GM20431 (cell line): ENCODE measurements around the gene CD79B.
"Not testable (repeated sequence)": the region's sequence is repeated elsewhere in the genome, so short reads cannot be mapped to it uniquely, and the experiment has no call there.

Source experiments
- in situ Hi-C: fragments of 300-500 bp; cut with MseI, MboI; formaldehyde crosslinking; loops from one replicate; pipeline ENCODE4 v1.15.0; 2020; ENCODE audit warnings: low sequenced_read_pairs; ENCODE audit not compliant: unreplicated experiment

The CD79B gene

GRCh38 chr17:63916566-63917185 lies 15.5 kb downstream of the CD79B start:
- in situ Hi-C loops = loop anchor here (25.0 kb wide), 1 partner anchor 346 kb away; the partner anchor contains the start of gene TEX2

DNA sequence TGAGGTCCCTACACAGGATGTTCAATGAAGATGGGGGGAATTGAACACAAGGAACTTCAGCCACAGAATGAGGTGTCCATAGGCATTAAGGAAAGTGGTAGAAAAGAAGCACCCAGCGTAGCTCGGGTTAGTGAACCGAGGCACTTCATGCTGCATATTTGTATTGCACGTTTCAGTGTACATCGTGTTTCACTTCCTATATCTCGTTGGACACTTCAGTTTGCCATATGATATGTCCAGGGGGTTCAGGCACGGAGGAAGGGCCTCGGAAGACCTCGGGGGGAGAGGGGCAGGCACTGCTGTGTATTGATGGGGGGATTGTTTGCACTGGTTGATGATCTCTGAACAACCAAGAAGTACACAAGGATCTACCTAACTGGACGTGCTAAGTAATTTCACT lies 16.4 kb downstream of the CD79B start:
- in situ Hi-C loops = loop anchor here (25.0 kb wide), 1 partner anchor 347 kb away; the partner anchor contains the start of gene TEX2

GRCh38 chr17:63914471-63914870 lies 17.7 kb downstream of the CD79B start:
- in situ Hi-C loops = loop anchor here (25.0 kb wide), 1 partner anchor 348 kb away; the partner anchor contains the start of gene TEX2

DNA sequence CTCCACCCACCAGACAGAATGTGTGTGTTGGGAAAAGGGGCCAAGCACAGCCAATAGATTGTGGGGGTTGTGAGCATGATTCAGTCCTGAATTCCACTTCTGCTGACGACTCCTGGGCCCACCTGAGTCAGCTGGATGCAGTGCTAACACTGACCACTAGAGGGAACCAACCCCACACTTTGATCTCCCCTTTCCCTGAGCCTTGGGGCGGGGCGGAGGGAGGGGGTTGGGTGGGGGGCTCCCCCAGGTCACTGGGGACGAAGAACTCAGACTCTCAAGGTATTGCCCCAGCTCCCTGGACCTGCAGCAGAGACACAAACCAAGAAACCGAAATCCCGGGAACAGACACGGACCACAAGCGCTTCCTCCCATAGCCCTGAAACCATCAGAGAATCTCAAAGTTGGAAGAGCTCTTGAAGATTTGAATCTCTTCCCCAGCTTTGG lies 20.5 kb downstream of the CD79B start:
- in situ Hi-C loops = loop anchor here (25.0 kb wide), 1 partner anchor 351 kb away; the partner anchor contains the start of gene TEX2

DNA sequence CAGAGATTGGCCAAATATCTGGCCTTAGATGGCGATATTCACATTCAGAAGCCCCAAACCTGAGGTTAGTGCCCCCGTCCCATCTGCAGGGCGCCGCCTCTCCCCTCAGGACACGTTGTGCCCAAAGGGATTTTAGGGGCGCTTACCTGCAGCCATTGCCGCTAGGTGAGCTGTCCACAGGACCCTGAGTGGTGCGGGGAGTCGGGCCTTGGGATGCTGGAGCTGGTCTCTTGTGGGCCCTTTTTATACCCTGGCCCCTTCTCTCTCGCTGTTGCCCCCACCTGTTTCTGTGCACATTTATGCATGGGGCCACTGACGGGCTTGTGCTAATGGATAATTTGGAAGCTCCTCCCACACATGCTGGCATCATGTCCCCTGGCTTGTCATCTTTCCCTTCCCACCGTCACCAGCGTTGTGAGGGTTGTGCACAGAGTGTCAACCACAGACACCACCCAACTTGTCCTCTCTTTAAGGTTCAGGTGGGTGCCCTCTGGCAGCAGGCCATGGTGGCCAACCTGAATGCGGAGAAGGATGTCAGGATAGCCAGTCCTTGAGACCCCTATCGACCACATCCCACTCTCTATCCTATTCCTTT lies 21.0 kb downstream of the CD79B start, which contains the start of gene CSHL1:
Gene CSHL1 (minus strand): TSS at position 218 of the 595 bp plus-strand sequence. CDS start 62 bp downstream, at position 156.
- in situ Hi-C loops = loop anchor here (25.0 kb wide), 1 partner anchor 351 kb away; the partner anchor contains the start of gene TEX2

DNA sequence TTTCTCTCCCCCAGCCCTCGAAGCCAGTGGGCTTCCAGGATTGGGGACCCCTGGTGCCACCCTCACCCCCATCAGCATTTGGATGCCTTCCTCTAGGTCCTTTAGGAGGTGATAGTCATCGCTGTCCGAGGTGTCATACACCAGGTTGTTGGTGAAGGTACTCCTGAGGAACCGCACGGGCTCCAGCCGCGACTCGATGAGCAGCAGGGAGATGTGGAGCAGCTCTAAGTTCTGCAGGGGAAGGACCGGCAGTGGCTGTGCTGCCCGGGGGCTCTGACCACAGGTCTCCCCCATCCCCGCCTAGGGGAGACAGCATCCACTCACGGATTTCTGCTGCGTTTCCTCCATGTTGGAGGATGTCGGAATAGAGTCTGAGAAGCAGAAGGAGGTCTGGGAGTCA lies 22.0 kb downstream of the CD79B start:
- in situ Hi-C loops = loop anchor here (25.0 kb wide), 1 partner anchor 352 kb away; the partner anchor contains the start of gene TEX2

- in situ Hi-C loops = loop anchor here (25.0 kb wide), 1 partner anchor 353 kb away; the partner anchor contains the start of gene TEX2
Observed at GRCh38 chr17:63909586-63909985, 22.5 kb downstream of the CD79B start.

- in situ Hi-C loops = loop anchor here (25.0 kb wide), 1 partner anchor 355 kb away; the partner anchor contains the start of gene TEX2
Observed at GRCh38 chr17:63907161-63907778, 24.9 kb downstream of the CD79B start.

- in situ Hi-C loops = loop anchor here (25.0 kb wide), 1 partner anchor 358 kb away; the partner anchor contains the start of gene TEX2
Observed at GRCh38 chr17:63904796-63905195, 27.3 kb downstream of the CD79B start.

- in situ Hi-C loops = loop anchor here (25.0 kb wide), 1 partner anchor 359 kb away; the partner anchor contains the start of gene TEX2
Observed at GRCh38 chr17:63903787-63904201, 28.3 kb downstream of the CD79B start.

GRCh38 chr17:63901971-63902370 lies 30.2 kb downstream of the CD79B start:
- in situ Hi-C loops = loop anchor here (25.0 kb wide), 1 partner anchor 360 kb away; the partner anchor contains the start of gene TEX2

DNA sequence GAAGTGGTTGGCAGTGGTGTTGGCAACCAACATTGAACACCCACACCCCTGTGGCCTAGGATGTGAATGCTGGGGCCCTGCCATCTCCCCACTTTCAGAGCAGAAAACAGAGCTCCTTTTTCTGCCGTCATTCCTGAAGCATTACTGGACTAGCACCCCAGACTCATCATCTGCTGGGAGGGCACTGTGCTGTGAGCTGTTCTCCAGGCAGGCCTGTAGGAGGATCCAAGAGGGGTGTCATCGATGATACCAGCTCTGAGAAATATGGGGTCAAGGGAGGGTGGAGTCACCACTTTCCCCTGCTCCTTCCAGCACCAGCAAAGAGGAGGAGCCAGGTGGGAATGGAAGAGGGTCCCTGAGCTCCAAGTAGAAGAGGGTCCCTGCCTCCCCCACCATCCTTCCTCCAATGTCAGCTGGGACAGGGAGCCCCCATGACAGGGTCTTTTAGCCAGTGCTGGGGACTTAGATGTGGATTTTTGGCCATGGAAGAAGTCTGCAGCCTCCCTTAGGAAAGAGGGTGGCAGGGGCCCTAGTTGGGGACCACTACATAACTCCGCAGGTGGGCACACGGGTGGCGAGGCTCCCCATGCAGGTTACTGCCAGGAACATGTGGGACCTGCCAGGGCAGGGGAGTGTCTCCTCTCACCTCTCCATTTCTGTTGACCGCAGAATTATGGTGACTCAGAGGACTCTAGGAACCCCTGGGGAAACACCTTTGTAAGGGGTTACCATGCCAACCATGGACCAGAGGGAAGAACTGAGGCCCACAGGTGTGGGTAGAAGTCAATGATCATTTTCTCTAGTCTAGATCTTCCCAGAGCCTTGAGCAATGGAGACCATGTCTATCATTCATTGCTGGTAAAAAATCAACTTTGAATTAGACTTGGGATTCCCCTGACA lies 33.0 kb downstream of the CD79B start:
- in situ Hi-C loops = not testable (repeated sequence)

- in situ Hi-C loops = not testable (repeated sequence)
Observed at GRCh38 chr17:63896524-63897354, 35.4 kb downstream of the CD79B start, which contains the start of gene CSH1. Gene CSH1 (minus strand): TSS chr17:63896574. CDS start chr17:63896511, 63 bp downstream.

DNA sequence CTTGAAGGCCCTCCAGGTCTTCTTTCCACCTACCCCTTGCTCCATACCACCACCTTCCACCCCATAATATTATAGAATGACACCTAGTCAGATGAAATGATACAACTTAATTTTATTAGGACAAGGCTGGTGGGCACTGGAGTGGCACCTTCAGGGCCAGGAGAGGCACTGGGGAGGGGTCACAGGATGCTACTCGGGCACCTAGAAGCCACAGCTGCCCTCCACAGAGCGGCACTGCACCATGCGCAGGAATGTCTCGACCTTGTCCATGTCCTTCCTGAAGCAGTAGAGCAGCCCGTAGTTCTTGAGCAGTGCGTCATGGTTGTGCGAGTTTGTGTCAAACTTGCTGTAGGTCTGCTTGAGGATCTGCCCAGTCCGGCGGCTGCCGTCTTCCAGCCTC lies 37.3 kb downstream of the CD79B start:
- in situ Hi-C loops = not testable (repeated sequence)

DNA sequence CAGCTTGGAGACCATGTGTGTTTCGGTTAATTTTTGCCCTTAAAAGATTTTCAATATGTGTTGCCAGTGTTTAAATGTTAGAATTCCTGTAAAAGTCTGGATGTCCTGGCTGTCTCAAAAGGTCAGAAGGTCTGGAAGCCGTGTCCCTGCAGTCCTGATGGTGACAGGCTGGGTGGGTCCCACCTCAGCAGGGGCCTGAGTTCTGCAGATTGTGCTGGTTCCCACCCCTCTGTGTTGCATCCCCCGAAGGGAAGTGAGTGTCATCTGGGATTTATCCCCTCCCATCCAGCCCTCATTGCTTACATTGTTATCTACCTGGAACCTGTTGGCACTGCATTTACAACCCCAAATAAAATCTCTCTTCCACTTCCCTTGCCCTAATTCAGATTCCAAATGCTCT lies 38.1 kb downstream of the CD79B start:
- in situ Hi-C loops = not testable (repeated sequence)

- in situ Hi-C loops = not testable (repeated sequence)
Observed at GRCh38 chr17:63892316-63893037, 39.7 kb downstream of the CD79B start.

DNA sequence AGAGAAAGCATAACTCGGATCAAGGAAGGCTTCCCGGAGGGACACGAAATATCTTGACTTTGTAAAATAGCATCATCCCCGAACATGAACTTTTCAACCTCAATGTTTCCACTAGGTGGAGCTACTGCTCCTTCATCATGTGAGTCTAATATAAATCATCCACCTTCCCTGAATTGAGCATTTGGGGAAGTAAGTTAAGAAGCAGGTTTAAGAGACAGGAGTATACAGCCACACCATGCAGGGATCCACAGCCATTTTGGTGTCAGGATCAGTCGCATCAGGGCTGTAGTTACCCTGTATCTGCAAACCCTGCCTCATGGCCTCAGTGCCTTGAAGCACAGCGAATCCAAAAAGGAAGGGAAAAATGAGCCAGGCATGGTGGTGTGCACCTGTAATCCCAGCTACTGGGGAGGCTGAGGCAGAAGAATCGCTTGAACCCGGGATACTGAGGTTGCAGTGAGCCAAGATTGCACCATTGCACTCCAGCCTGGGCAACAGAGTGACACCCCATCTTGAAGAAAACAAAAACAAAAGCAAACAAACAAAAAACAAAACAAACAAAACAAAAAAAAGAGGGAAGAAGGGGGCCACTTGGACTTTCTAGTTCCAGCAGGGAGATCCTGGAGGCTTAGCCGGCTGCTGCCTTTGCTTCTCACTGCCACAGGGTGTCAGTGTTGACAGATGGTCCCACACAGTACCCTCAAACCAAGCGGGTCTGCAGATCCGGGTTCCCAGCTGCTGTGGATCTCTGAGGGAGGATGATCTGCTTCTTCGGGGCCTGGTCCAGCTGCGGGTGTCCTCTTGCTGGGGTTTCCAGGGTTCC lies 42.9 kb downstream of the CD79B start:
- in situ Hi-C loops = not testable (repeated sequence)
